Right cardiac atrium (tissue), 5 donors: ENCODE results near the gene KIAA0513. TPM values are rescaled to one million over a fixed set of nuclear protein-coding genes. Genes with fewer than 3 reads are reported as not detected.

Experiments
- ATAC-seq, 2 donors: fragments of 200-7000 bp; cut with Tn5 transposase; one replicate each; pipeline versions ENCODE4 v1.8.0 to v1.9.1; 2020; ENCODE audit warnings: moderate library complexity in 2 of 2, mild to moderate bottlenecking in 1 of 2
- DNase-seq, 3 donors: peaks; one replicate each; pipeline ENCODE4 v3.0.0-alpha.2; 2020
- H3K27ac ChIP-seq: one replicate; pipeline ENCODE4 v1.5.1; 2013; ENCODE audit warnings: mild to moderate bottlenecking, low read length, control low read depth, moderate library complexity
- H3K27me3 ChIP-seq: one replicate; pipeline ENCODE4 v1.6.1; 2013; ENCODE audit not compliant: control insufficient read depth, insufficient read depth
- H3K4me1 ChIP-seq: one replicate; pipeline ENCODE4 v1.6.1; 2013; ENCODE audit warnings: low read length; ENCODE audit not compliant: control insufficient read depth, insufficient read depth
- H3K4me3 ChIP-seq: one replicate; pipeline ENCODE4 v1.5.1; 2013; ENCODE audit warnings: low read length, control low read depth
- H3K9me3 ChIP-seq: one replicate; pipeline ENCODE4 v1.6.1; 2013; ENCODE audit warnings: low read length; ENCODE audit not compliant: control insufficient read depth
- WGBS: extraction: QIAGEN DNeasy Blood & Tissue Kit; methylation state at CpG from one replicate; pipeline ENCODE4 v1.1.7; 2013; 5-methylcytosine and 5-hydroxymethylcytosine counted together
- intact Hi-C, 4 donors: fragments of 100-400 bp; cut with DNase I; formaldehyde crosslinking; loops; one replicate each; pipeline versions ENCODE4 v1.11.0 to v1.14.0; 2022 to 2023
- polyA plus RNA-seq: library from polyadenylated mRNA; stranded (reverse); fragments of 200-250 nt; gene quantifications from one replicate; pipeline ENCODE4 v1.2.3, GENCODE V29; 2013
- total RNA-seq, 4 donors: library from RNA; stranded (reverse); fragmentation: NEBNext Ultra II Directional; extraction: Animal tissue kit (Norgen Biotek cat#: 25700); gene quantifications; one replicate each; pipeline ENCODE4 v1.2.1, GENCODE V29; 2021
- donor health status: healthy with polysubstance abuse.
- donor health status: DM: no; HTN: yes; CAD: no.
- donor health status: DM: no; HTN: no; CAD: no.
- donor health status: DM: no; HTN: yes; CAD: no; lungs with severe emphysema.
- donor health status: DM: yes; HTN: yes; CAD: no.

KIAA0513 gene
- total and polyA plus RNA-seq, 5 donors: 6.7 to 13.5 (median 12.2) TPM

- H3K4me1 ChIP-seq: no peaks in the 10 kb centered on the region
- H3K27ac ChIP-seq: no peak overlapping the region
- no peaks in the 10 kb centered on the region for H3K27me3 ChIP-seq
- intact Hi-C loops: no loop called here
- 91% methylated on average over 5 of the region's 5 CpGs for WGBS
- no peaks in the 10 kb centered on the region for H3K9me3 ChIP-seq
- ATAC-seq (no peak), DNase-seq (no peak)
- H3K4me3 ChIP-seq: no peak overlapping the region
Observed at GRCh38 chr16:85015481-85016187, 12.0 kb upstream of the KIAA0513 start.

- DNase-seq (no peak), ATAC-seq (no peak)
- H3K27ac ChIP-seq: no peak overlapping the region
- WGBS: 79% methylated on average over 4 of the region's 4 CpGs
- no peaks in the 10 kb centered on the region for H3K27me3 ChIP-seq
- no peak overlapping the region for H3K4me3 ChIP-seq
- intact Hi-C loops: no loop called here
- H3K9me3 ChIP-seq: no peaks in the 10 kb centered on the region
- H3K4me1 ChIP-seq: no peaks in the 10 kb centered on the region
Observed at GRCh38 chr16:85017151-85017550, 10.4 kb upstream of the KIAA0513 start.

GRCh38 chr16:85017633-85018032 lies 10.0 kb upstream of the KIAA0513 start:
- no peaks in the 10 kb centered on the region for H3K9me3 ChIP-seq
- no peak overlapping the region for H3K27ac ChIP-seq
- no peaks in the 10 kb centered on the region for H3K27me3 ChIP-seq
- intact Hi-C loops: no loop called here
- no peak for ATAC-seq
- 83% methylated on average over 8 of the region's 8 CpGs for WGBS
- no peak overlapping the region for H3K4me3 ChIP-seq
- no peaks in the 10 kb centered on the region for H3K4me1 ChIP-seq
- DNase-seq: no peak

- 79% methylated on average over 19 of the region's 19 CpGs for WGBS
- no peak for ATAC-seq
- Histone ChIP-seq H3K27me3 (no peaks in the 10 kb centered on the region), H3K4me1 (no peaks in the 10 kb centered on the region), H3K27ac (no peak overlapping the region), H3K4me3 (no peak overlapping the region), H3K9me3 (no peaks in the 10 kb centered on the region)
- intact Hi-C loops: no loop called here
- DNase-seq: no peak
Observed at GRCh38 chr16:85018529-85019236, 8.9 kb upstream of the KIAA0513 start.

- Histone ChIP-seq H3K4me1 (no peaks in the 10 kb centered on the region), H3K27me3 (no peaks in the 10 kb centered on the region), H3K27ac (no peak overlapping the region), H3K4me3 (no peak overlapping the region), H3K9me3 (no peaks in the 10 kb centered on the region)
- ATAC-seq (peak; percentile 53 to 58), DNase-seq (peak; percentile 63 to 86 (median 78))
- 60% methylated on average over 9 of the region's 9 CpGs for WGBS
- intact Hi-C loops: no loop called here
Observed at GRCh38 chr16:85019659-85020245, 7.8 kb upstream of the KIAA0513 start.

- 91% methylated on average over 8 of the region's 8 CpGs for WGBS
- no peaks in the 10 kb centered on the region for H3K27me3 ChIP-seq
- no peaks in the 10 kb centered on the region for H3K9me3 ChIP-seq
- peak in 1 of 3 donors; percentile 16 for DNase-seq
- H3K4me1 ChIP-seq: peaks cover 2% of the 10 kb centered on the region
- H3K27ac ChIP-seq: no peak overlapping the region
- H3K4me3 ChIP-seq: no peak overlapping the region
- ATAC-seq: no peak
- intact Hi-C loops: no loop called here
Observed at GRCh38 chr16:85025781-85026653, 1.6 kb upstream of the KIAA0513 start.

GRCh38 chr16:85026703-85027102 lies 892 bp upstream of the KIAA0513 start:
- WGBS: 59% methylated on average over 4 of the region's 4 CpGs
- Histone ChIP-seq H3K27me3 (no peaks in the 10 kb centered on the region), H3K27ac (no peak overlapping the region), H3K9me3 (no peaks in the 10 kb centered on the region), H3K4me3 (peak overlapping the region; percentile 81), H3K4me1 (peaks cover 2% of the 10 kb centered on the region)
- intact Hi-C loops: no loop called here
- DNase-seq: no peak
- no peak for ATAC-seq

GRCh38 chr16:85027958-85028684 lies 526 bp downstream of the KIAA0513 start:
- intact Hi-C loops: no loop called here
- ATAC-seq: peak; percentile 21 to 32
- Histone ChIP-seq H3K27ac (peak overlapping the region; percentile 49), H3K4me3 (peak overlapping the region; percentile 81), H3K4me1 (peaks cover 2% of the 10 kb centered on the region), H3K27me3 (no peaks in the 10 kb centered on the region), H3K9me3 (no peaks in the 10 kb centered on the region)
- WGBS: 4% methylated on average over 41 of the region's 41 CpGs
- DNase-seq: peak in 1 of 3 donors; percentile 75

- Histone ChIP-seq H3K27ac (no peak overlapping the region), H3K9me3 (no peaks in the 10 kb centered on the region), H3K4me3 (peak overlapping the region; percentile 81), H3K27me3 (no peaks in the 10 kb centered on the region), H3K4me1 (peaks cover 2% of the 10 kb centered on the region)
- intact Hi-C loops: no loop called here
- ATAC-seq: peak; percentile 22 to 72
- 33% methylated on average over 17 of the region's 17 CpGs for WGBS
- peak; percentile 47 to 72 (median 54) for DNase-seq
Observed at GRCh38 chr16:85028685-85029407, 1.3 kb downstream of the KIAA0513 start.

GRCh38 chr16:85029408-85029784 lies 1.8 kb downstream of the KIAA0513 start:
- no peak overlapping the region for H3K4me3 ChIP-seq
- intact Hi-C loops: no loop called here

More at GRCh38 chr16:85029408-85029784, 1.8 kb downstream of the KIAA0513 start:
- Histone ChIP-seq H3K27ac (no peak overlapping the region), H3K9me3 (no peaks in the 10 kb centered on the region), H3K27me3 (no peaks in the 10 kb centered on the region), H3K4me1 (peaks cover 2% of the 10 kb centered on the region)
- ATAC-seq (peak in 1 of 2 donors; percentile 23), DNase-seq (peak in 1 of 3 donors; percentile 16)
- WGBS: 41% methylated on average over 4 of the region's 4 CpGs
